PFSK-1 (cell line): ENCODE measurements around the gene GEMIN5. TPM values are rescaled to one million over a fixed set of nuclear protein-coding genes. Genes with fewer than 3 reads are reported as not detected.
A peak's percentile ranks its signal among the peaks of the same experiment; 100 is the strongest.

Experiments
- FOXP2 ChIP-seq: optimal IDR thresholded peaks from 2 replicates; pipeline ENCODE3; 2011; ENCODE audit warnings: borderline replicate concordance, control low read depth, inconsistent platforms; ENCODE audit not compliant: insufficient read depth; ENCODE audit errors: extremely low read length, extremely low read depth
- POLR2AphosphoS5 ChIP-seq: IDR thresholded peaks from 2 replicates; pipeline ENCODE4 v1.6.1; 2012; ENCODE audit warnings: low read depth, mild to moderate bottlenecking, control low read depth, low read length, moderate library complexity
- REST ChIP-seq, 2 experiments: IDR thresholded peaks; 2 replicates each; pipeline versions ENCODE4 v1.6.1 to v1.8.0; 2011 to 2012; ENCODE audit warnings: low read depth in 2 of 2, low read length in 2 of 2, control low read depth in 1 of 2, inconsistent platforms in 1 of 2, mild to moderate bottlenecking in 1 of 2, moderate library complexity in 1 of 2; ENCODE audit not compliant: insufficient read depth in 1 of 2
- SIN3A ChIP-seq: IDR thresholded peaks from 2 replicates; pipeline ENCODE4 v1.6.1; 2012; ENCODE audit warnings: mild to moderate bottlenecking, low read length, moderate library complexity, borderline replicate concordance; ENCODE audit not compliant: insufficient read depth
- TAF1 ChIP-seq: IDR thresholded peaks from 2 replicates; pipeline ENCODE4 v1.6.1; 2012; ENCODE audit warnings: low read length, control low read depth, borderline replicate concordance; ENCODE audit not compliant: insufficient read depth
- polyA plus RNA-seq: library from polyadenylated mRNA; unstranded; fragments of >200 nt; gene quantifications from one replicate; pipeline ENCODE4 v1.2.1, GENCODE V29; 2012; ENCODE audit warnings: low read depth, missing spikeins; ENCODE audit not compliant: insufficient read length

GEMIN5 gene
- polyA plus RNA-seq = 10.3 TPM

DNA sequence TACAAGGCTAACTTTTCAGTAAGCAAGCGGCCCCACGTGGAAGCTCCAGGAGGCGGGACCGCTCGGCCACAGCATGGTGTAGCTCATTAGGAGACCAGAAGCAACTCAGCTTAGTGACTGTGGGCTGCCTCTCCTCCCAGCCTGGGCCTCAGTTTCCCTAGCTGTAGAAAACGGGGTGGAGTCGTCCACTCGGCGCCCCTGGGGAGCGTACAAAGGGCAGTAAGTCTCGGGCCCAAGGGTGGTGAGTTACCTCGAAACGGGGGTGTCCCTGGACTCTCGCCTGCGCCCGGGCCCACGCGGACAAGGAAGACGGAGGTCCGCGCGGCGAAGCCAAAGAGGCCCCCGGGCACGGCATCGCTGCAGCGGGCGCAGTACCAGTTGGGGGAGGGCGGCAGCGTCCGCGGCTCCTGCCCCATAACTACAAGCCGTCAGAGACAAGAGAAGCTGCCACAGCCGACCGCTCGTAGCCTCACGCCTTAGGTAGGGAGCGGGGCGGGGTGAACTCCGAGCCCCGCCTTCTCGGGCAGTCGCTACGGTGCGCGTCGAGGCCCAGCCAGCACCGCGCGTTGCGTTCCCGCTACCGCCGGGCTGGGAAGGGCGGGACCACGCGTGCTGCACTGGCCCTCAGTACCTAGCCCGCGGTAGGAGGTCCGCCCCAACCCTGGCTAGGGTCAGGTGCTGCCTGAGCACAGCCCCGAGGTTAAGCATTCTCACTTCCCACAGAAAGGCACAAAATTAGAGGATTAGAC is at the start of gene GEMIN5:
Gene GEMIN5 (minus strand): TSS at position 494 of the 749 bp plus-strand sequence. CDS start 78 bp downstream, at position 416.
- TF ChIP-seq FOXP2 = peak; percentile 90
- TF ChIP-seq SIN3A = no peak; the same call in 1 of the 2 replicates
- TF ChIP-seq REST (IDR thresholded peaks at IDR 0.05; ENCODE audit: insufficient read depth in 1 of 2, low read depth in 2 of 2, low read length in 2 of 2) = peak in 1 of 2 experiments; percentile 56; a peak in 1 of 4 replicates
- peak; percentile 78 for TF ChIP-seq POLR2AphosphoS5
- peak; percentile 65; the same call in 1 of the 2 replicates for TF ChIP-seq TAF1

- TF ChIP-seq FOXP2 (no peak), REST (IDR thresholded peaks at IDR 0.05; ENCODE audit: insufficient read depth in 1 of 2, low read depth in 2 of 2, low read length in 2 of 2) (no peak), POLR2AphosphoS5 (no peak), SIN3A (no peak), TAF1 (no peak)
Measured at GRCh38 chr5:154986151-154986550, 48.1 kb upstream of the GEMIN5 start.

GRCh38 chr5:154984946-154985516 is 47.0 kb upstream of the GEMIN5 start:
- TF ChIP-seq REST (IDR thresholded peaks at IDR 0.05; ENCODE audit: insufficient read depth in 1 of 2, low read depth in 2 of 2, low read length in 2 of 2) = no peak
- no peak for TF ChIP-seq FOXP2
- no peak for TF ChIP-seq SIN3A
- no peak for TF ChIP-seq POLR2AphosphoS5
- no peak for TF ChIP-seq TAF1

DNA sequence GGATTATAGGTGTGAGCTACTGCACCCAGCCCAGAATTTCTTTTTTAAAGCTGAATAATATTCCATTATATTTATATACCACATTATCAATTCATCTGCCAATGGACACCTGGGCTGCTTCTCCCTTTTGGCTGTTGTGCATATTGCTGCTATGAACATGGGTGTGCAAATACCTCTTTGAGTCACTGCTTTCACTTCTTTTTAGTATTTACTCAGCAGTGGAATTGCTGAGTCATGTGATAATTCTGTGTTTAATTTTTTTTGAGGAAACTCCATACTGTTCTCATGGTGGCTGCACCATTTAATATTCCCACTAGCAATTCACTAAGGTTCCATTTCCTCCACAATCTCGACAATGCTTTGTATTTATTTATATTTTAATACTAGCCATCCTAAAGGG is 39.4 kb upstream of the GEMIN5 start:
- TF ChIP-seq SIN3A (no peak), POLR2AphosphoS5 (no peak), TAF1 (no peak), REST (IDR thresholded peaks at IDR 0.05; ENCODE audit: insufficient read depth in 1 of 2, low read depth in 2 of 2, low read length in 2 of 2) (no peak)
